ENCODE measurements around the gene BMPR1A.

BMPR1A gene

DNA sequence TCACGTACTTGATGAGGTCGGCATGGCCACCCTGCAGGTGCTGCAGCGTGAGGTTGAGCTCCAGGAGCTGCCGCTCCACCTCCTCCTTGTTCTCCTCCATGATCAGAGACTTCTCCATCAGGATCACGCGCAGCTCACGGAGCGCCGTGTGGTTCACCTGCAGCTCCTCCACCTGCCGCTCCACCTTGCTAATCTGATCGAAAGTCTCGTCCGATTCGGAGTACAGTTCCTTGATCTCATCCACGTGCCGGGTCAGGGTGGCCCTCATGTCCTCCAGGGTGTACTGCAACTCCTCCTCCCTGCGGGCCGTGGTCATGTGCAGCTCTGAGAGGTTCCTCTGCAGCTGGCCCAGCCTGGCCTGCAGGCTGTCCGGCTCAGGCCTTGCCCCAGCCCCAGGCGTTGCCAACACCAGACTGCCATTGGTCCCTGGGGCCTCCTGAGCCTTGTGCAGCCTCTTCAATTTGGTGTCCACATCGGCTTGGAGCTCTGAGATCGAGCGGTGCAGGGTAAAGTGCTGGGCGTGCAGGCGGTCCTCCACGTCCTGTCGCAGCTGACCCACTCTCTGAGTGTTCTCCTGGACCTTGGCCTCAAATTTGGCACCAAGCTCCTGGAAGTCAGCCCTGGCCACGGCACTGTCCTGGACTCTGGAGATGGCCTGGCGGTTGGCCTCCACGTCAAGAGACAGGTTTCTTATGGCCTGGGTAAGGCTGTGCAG is 187.1 kb downstream of the BMPR1A start:
- H3K4me3 ChIP-seq (replicated peaks; ENCODE audit: insufficient read depth, low read length), result no peak overlapping the region
- DNase-seq (ENCODE audit: low read depth in 1 of 2, low spot score in 1 of 2), result no peak
- TF ChIP-seq POLR2AphosphoS5 (IDR thresholded peaks at IDR 0.05; ENCODE audit: low read depth) (no peak), SPI1 (IDR thresholded peaks at IDR 0.05; ENCODE audit: borderline replicate concordance, low read depth) (no peak), GABPA (IDR thresholded peaks at IDR 0.05; ENCODE audit: low read depth) (no peak)
- TF ChIP-seq, protein P1, sequence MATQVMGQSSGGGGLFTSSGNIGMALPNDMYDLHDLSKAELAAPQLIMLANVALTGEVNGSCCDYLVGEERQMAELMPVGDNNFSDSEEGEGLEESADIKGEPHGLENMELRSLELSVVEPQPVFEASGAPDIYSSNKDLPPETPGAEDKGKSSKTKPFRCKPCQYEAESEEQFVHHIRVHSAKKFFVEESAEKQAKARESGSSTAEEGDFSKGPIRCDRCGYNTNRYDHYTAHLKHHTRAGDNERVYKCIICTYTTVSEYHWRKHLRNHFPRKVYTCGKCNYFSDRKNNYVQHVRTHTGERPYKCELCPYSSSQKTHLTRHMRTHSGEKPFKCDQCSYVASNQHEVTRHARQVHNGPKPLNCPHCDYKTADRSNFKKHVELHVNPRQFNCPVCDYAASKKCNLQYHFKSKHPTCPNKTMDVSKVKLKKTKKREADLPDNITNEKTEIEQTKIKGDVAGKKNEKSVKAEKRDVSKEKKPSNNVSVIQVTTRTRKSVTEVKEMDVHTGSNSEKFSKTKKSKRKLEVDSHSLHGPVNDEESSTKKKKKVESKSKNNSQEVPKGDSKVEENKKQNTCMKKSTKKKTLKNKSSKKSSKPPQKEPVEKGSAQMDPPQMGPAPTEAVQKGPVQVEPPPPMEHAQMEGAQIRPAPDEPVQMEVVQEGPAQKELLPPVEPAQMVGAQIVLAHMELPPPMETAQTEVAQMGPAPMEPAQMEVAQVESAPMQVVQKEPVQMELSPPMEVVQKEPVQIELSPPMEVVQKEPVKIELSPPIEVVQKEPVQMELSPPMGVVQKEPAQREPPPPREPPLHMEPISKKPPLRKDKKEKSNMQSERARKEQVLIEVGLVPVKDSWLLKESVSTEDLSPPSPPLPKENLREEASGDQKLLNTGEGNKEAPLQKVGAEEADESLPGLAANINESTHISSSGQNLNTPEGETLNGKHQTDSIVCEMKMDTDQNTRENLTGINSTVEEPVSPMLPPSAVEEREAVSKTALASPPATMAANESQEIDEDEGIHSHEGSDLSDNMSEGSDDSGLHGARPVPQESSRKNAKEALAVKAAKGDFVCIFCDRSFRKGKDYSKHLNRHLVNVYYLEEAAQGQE (IDR thresholded peaks at IDR 0.05; ENCODE audit: insufficient replicate concordance, low read depth), result no peak
- TF ChIP-seq, protein P2, sequence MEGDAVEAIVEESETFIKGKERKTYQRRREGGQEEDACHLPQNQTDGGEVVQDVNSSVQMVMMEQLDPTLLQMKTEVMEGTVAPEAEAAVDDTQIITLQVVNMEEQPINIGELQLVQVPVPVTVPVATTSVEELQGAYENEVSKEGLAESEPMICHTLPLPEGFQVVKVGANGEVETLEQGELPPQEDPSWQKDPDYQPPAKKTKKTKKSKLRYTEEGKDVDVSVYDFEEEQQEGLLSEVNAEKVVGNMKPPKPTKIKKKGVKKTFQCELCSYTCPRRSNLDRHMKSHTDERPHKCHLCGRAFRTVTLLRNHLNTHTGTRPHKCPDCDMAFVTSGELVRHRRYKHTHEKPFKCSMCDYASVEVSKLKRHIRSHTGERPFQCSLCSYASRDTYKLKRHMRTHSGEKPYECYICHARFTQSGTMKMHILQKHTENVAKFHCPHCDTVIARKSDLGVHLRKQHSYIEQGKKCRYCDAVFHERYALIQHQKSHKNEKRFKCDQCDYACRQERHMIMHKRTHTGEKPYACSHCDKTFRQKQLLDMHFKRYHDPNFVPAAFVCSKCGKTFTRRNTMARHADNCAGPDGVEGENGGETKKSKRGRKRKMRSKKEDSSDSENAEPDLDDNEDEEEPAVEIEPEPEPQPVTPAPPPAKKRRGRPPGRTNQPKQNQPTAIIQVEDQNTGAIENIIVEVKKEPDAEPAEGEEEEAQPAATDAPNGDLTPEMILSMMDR (IDR thresholded peaks at IDR 0.05; ENCODE audit: insufficient read depth, low read length), result no peak
- H3K27me3 ChIP-seq (ENCODE audit: insufficient read depth, poor library complexity, severe bottlenecking), result no peaks in the 10 kb centered on the region
- no peak overlapping the region for H3K27ac ChIP-seq (replicated peaks)

DNA sequence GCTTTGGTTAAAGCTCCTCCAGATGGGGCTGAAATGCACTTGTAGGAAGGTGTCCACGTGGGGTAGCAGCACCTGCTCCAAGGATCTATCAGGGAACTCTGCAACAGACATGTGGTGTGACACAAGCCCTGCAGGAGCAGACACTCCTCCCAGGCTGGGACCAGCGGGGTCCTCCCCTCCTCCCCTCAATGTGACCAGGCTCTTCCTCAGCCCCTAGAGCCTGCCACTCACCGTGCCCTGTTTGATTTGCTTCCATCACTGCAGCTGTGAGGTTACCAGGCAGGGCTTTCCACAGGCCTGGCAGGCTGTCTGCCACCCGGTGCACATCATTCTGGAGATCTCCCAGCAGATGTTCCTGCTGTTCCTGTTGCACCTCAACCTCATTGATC is 187.6 kb downstream of the BMPR1A start:
- TF ChIP-seq SPI1 (IDR thresholded peaks at IDR 0.05; ENCODE audit: borderline replicate concordance, low read depth) (no peak), GABPA (IDR thresholded peaks at IDR 0.05; ENCODE audit: low read depth) (no peak), POLR2AphosphoS5 (IDR thresholded peaks at IDR 0.05; ENCODE audit: low read depth) (no peak)
- TF ChIP-seq, protein P2 (IDR thresholded peaks at IDR 0.05; ENCODE audit: insufficient read depth, low read length), result no peak
- TF ChIP-seq, protein P1 (IDR thresholded peaks at IDR 0.05; ENCODE audit: insufficient replicate concordance, low read depth), result no peak
- Histone ChIP-seq H3K27ac (replicated peaks) (no peak overlapping the region), H3K4me3 (replicated peaks; ENCODE audit: insufficient read depth, low read length) (no peak overlapping the region), H3K27me3 (ENCODE audit: insufficient read depth, poor library complexity, severe bottlenecking) (no peaks in the 10 kb centered on the region)
- no peak for DNase-seq (ENCODE audit: low read depth in 1 of 2, low spot score in 1 of 2)

DNA sequence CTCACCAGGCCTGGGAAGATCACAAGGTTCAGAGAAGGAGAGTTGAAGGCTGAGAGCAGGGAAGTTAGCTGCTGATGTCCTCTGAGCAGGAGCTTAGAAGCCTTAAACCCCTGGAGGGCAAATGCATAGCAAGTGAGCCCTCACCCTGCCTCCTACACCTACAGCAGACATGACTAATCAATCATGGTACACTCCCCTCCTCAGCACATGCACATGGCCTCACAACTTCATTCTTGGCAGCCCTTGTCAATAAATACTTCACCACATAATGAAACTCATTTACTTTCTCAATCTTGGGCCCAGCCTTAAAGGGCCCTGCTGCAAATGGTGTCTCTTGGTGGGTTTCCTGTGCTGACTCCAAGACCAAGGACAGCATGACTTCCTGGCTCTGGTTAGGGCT is 188.1 kb downstream of the BMPR1A start:
- H3K27me3 ChIP-seq (ENCODE audit: insufficient read depth, poor library complexity, severe bottlenecking), result no peaks in the 10 kb centered on the region
- TF ChIP-seq, protein P1 (IDR thresholded peaks at IDR 0.05; ENCODE audit: insufficient replicate concordance, low read depth), result no peak
- TF ChIP-seq GABPA (IDR thresholded peaks at IDR 0.05; ENCODE audit: low read depth) (no peak), POLR2AphosphoS5 (IDR thresholded peaks at IDR 0.05; ENCODE audit: low read depth) (no peak), SPI1 (IDR thresholded peaks at IDR 0.05; ENCODE audit: borderline replicate concordance, low read depth) (no peak)
- TF ChIP-seq, protein P2 (IDR thresholded peaks at IDR 0.05; ENCODE audit: insufficient read depth, low read length), result no peak
- no peak overlapping the region for H3K27ac ChIP-seq (replicated peaks)
- H3K4me3 ChIP-seq (replicated peaks; ENCODE audit: insufficient read depth, low read length), result no peak overlapping the region
- no peak for DNase-seq (ENCODE audit: low read depth in 1 of 2, low spot score in 1 of 2)
